ENCODE measurements around the gene ACTN4. TPM values are rescaled to one million over a fixed set of nuclear protein-coding genes. Genes with fewer than 3 reads are reported as not detected.

Gene ACTN4
- total RNA-seq, 1 donor from 2014 or later = 744 TPM

GRCh38 chr19:38740932-38741331, 93.5 kb downstream of the ACTN4 start:
- no peaks in the 10 kb centered on the region for H3K9me3 Mint-ChIP-seq (ENCODE audit: unreplicated experiment)
- DNase-seq (ENCODE audit: low spot score) = no peak
- peaks cover 6% of the 10 kb centered on the region for H3K4me1 Mint-ChIP-seq (ENCODE audit: unreplicated experiment)
- no peak overlapping the region for H3K4me3 Mint-ChIP-seq (ENCODE audit: unreplicated experiment)
- peaks cover 5% of the 10 kb centered on the region for H3K36me3 Mint-ChIP-seq (ENCODE audit: low read depth, unreplicated experiment)
- TF ChIP-seq CTCF (IDR thresholded peaks at IDR 0.05; ENCODE audit: unreplicated experiment) = no peak
- H3K27ac Mint-ChIP-seq (ENCODE audit: unreplicated experiment) = no peak overlapping the region
- H3K27me3 Mint-ChIP-seq (ENCODE audit: unreplicated experiment) = peaks cover 12% of the 10 kb centered on the region

DNA sequence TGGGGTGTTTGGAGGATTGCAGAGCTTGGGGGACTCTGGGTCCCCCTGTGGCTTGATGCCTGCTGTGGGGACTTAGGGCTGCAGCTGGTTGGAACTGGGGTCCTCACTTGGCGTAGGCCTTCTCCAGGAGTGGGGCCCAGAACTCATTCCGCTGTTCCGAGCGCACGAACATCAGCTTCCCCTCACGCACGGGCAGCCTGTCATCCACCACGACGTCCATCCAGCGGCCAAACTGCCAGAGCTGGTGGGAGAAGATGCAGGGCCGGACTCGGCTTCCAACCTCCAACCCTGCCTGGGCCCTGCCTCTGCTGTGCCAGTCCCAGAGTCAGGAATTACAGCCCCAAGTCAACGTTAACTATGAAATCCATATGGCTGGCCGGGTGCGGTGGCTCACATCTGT, 94.2 kb downstream of the ACTN4 start:
- no peak for TF ChIP-seq CTCF (IDR thresholded peaks at IDR 0.05; ENCODE audit: unreplicated experiment)
- Mint-ChIP-seq H3K4me3 (ENCODE audit: unreplicated experiment) (no peak overlapping the region), H3K27me3 (ENCODE audit: unreplicated experiment) (peaks cover 12% of the 10 kb centered on the region), H3K9me3 (ENCODE audit: unreplicated experiment) (no peaks in the 10 kb centered on the region), H3K36me3 (ENCODE audit: low read depth, unreplicated experiment) (peaks cover 5% of the 10 kb centered on the region), H3K4me1 (ENCODE audit: unreplicated experiment) (peaks cover 6% of the 10 kb centered on the region), H3K27ac (ENCODE audit: unreplicated experiment) (no peak overlapping the region)
- DNase-seq (ENCODE audit: low spot score) = no peak

GRCh38 chr19:38742296-38742695, 94.8 kb downstream of the ACTN4 start:
- no peak overlapping the region for H3K27ac Mint-ChIP-seq (ENCODE audit: unreplicated experiment)
- H3K4me3 Mint-ChIP-seq (ENCODE audit: unreplicated experiment) = no peak overlapping the region
- DNase-seq (ENCODE audit: low spot score) = no peak
- H3K4me1 Mint-ChIP-seq (ENCODE audit: unreplicated experiment) = peaks cover 6% of the 10 kb centered on the region
- peaks cover 5% of the 10 kb centered on the region for H3K36me3 Mint-ChIP-seq (ENCODE audit: low read depth, unreplicated experiment)
- no peak for TF ChIP-seq CTCF (IDR thresholded peaks at IDR 0.05; ENCODE audit: unreplicated experiment)
- H3K9me3 Mint-ChIP-seq (ENCODE audit: unreplicated experiment) = no peaks in the 10 kb centered on the region
- peaks cover 12% of the 10 kb centered on the region for H3K27me3 Mint-ChIP-seq (ENCODE audit: unreplicated experiment)

- Mint-ChIP-seq H3K27me3 (ENCODE audit: unreplicated experiment) (peaks cover 9% of the 10 kb centered on the region), H3K27ac (ENCODE audit: unreplicated experiment) (no peak overlapping the region), H3K4me3 (ENCODE audit: unreplicated experiment) (no peak overlapping the region), H3K9me3 (ENCODE audit: unreplicated experiment) (no peaks in the 10 kb centered on the region), H3K4me1 (ENCODE audit: unreplicated experiment) (peaks cover under 1% of the 10 kb centered on the region), H3K36me3 (ENCODE audit: low read depth, unreplicated experiment) (peaks cover 2% of the 10 kb centered on the region)
- no peak for TF ChIP-seq CTCF (IDR thresholded peaks at IDR 0.05; ENCODE audit: unreplicated experiment)
- no peak for DNase-seq (ENCODE audit: low spot score)
These were observed 95.5 kb downstream of the ACTN4 start for GRCh38 chr19:38742906-38743305.

DNA sequence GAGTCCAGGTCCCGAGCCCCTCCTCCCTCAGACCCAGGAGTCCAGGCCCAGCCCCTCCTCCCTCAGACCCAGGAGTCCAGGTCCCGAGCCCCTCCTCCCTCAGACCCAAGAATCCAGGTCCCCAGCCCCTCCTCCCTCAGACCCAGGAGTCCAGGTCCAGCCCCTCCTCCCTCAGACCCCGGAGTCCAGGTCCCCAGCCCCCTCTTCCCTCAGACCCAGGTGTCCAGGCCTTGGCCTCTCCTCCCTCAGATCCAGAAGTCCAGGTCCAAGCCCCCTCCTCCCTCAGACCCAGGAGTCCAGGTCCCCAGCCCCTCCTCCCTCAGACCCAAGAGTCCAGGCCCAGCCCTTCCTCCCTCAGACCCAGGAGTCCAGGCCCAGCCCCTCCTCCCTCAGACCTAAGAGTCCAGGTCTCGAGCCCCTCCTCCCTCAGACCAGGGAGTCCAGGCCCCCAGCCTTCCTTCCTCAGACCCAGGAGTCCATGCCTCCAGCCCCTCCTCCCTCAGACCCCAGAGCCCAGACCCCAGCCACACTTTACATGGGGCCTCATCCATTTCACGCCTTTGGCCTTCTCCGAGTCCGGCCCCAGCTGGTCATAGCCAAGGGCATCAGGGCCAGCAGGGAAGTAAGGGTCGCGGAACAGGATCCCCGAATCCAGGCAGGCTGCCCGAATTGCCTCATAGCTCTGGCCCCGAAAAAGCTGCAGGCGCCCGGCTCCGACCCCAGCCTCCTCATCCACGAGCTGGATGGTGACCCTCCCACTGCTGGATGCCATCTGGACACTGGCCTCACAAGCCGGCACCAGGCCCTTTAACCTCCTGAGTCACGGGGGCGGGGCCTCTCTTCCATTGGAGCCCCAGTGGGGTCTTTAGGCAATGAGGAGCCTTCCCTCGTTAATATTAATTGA, 96.2 kb downstream of the ACTN4 start:
- Mint-ChIP-seq H3K27me3 (ENCODE audit: unreplicated experiment) (peaks cover 8% of the 10 kb centered on the region), H3K4me3 (ENCODE audit: unreplicated experiment) (no peak overlapping the region), H3K9me3 (ENCODE audit: unreplicated experiment) (no peaks in the 10 kb centered on the region), H3K27ac (ENCODE audit: unreplicated experiment) (no peak overlapping the region), H3K4me1 (ENCODE audit: unreplicated experiment) (no peaks in the 10 kb centered on the region), H3K36me3 (ENCODE audit: low read depth, unreplicated experiment) (no peaks in the 10 kb centered on the region)
- DNase-seq (ENCODE audit: low spot score) = no peak
- no peak for TF ChIP-seq CTCF (IDR thresholded peaks at IDR 0.05; ENCODE audit: unreplicated experiment)

All from endothelial cell (in vitro differentiated cells).